GM23338 (cell line): Measurements from ENCODE around the gene BCL2L15. TPM values are rescaled to one million over a fixed set of nuclear protein-coding genes. Genes with fewer than 3 reads are reported as not detected.

Source experiments
- ATAC-seq: fragments of 200-7000 bp; cut with Tn5 transposase; 3 replicates; pipeline ENCODE4 v1.9.1; 2020
- DNase-seq: peaks from one replicate; pipeline ENCODE4 v3.0.0-alpha.2; 2015; ENCODE audit warnings: low spot score
- H2AFZ ChIP-seq: fragments of 200-600 bp; sonication (generic); 2 replicates; pipeline ENCODE4 v1.8.0; 2016; ENCODE audit warnings: antibody characterized with exemption, mild to moderate bottlenecking, moderate library complexity
- H3F3A ChIP-seq: fragments of 200-600 bp; sonication (generic); replicated peaks from 2 replicates; pipeline ENCODE4 v1.8.0; 2017; ENCODE audit warnings: antibody characterized with exemption, mixed run types, low read depth
- H3K27ac ChIP-seq: fragments of 200-600 bp; sonication (generic); 2 replicates; pipeline ENCODE4 v1.6.1; 2016; ENCODE audit warnings: low read depth
- H3K27me3 ChIP-seq: fragments of 200-600 bp; sonication (generic); 2 replicates; pipeline ENCODE4 v1.8.0; 2016; ENCODE audit warnings: mild to moderate bottlenecking, mixed run types, moderate library complexity; ENCODE audit not compliant: insufficient read depth
- H3K36me3 ChIP-seq: fragments of 200-600 bp; sonication (generic); 2 replicates; pipeline ENCODE4 v1.8.0; 2016; ENCODE audit warnings: mild to moderate bottlenecking; ENCODE audit not compliant: insufficient read depth
- H3K4me1 ChIP-seq: fragments of 200-600 bp; sonication (generic); 2 replicates; pipeline ENCODE4 v1.8.0; 2016; ENCODE audit warnings: mild to moderate bottlenecking, moderate library complexity; ENCODE audit not compliant: insufficient read depth
- H3K4me2 ChIP-seq: fragments of 200-600 bp; sonication (generic); 2 replicates; pipeline ENCODE4 v1.7.1; 2017; ENCODE audit warnings: mixed run types
- H3K4me3 ChIP-seq: fragments of 200-600 bp; sonication (generic); 2 replicates; pipeline ENCODE4 v1.6.1; 2016; ENCODE audit warnings: mixed run types
- H3K79me2 ChIP-seq: fragments of 200-600 bp; sonication (generic); replicated peaks from 2 replicates; pipeline ENCODE4 v1.8.0; 2017; ENCODE audit warnings: mild to moderate bottlenecking; ENCODE audit not compliant: insufficient read depth
- H3K9me2 ChIP-seq: fragments of 200-600 bp; sonication (generic); 2 replicates; pipeline ENCODE4 v1.8.0; 2017; ENCODE audit not compliant: insufficient read depth
- H4K20me1 ChIP-seq: fragments of 200-600 bp; sonication (generic); replicated peaks from 2 replicates; pipeline ENCODE4 v1.8.0; 2017; ENCODE audit warnings: mild to moderate bottlenecking; ENCODE audit not compliant: insufficient read depth
- H3K27ac Mint-ChIP-seq: 2 replicates; pipeline ENCODE4 v1.8.0; 2020; ENCODE audit warnings: inconsistent platforms, mild to moderate bottlenecking, moderate library complexity, mixed read lengths
- H3K27me3 Mint-ChIP-seq: 3 replicates; pipeline ENCODE4 v1.8.0; 2022; ENCODE audit warnings: low read depth, mild to moderate bottlenecking, moderate library complexity, mixed read lengths, inconsistent platforms; ENCODE audit not compliant: insufficient read depth, poor library complexity
- H3K36me3 Mint-ChIP-seq: 3 replicates; pipeline ENCODE4 v1.8.0; 2021; ENCODE audit warnings: low read depth, mild to moderate bottlenecking, inconsistent platforms, moderate library complexity, mixed read lengths
- H3K4me1 Mint-ChIP-seq: 3 replicates; pipeline ENCODE4 v1.8.0; 2020; ENCODE audit warnings: mild to moderate bottlenecking, inconsistent platforms, mixed read lengths
- H3K4me3 Mint-ChIP-seq: 3 replicates; pipeline ENCODE4 v1.8.0; 2021; ENCODE audit warnings: moderate library complexity, mild to moderate bottlenecking, inconsistent platforms, mixed read lengths
- H3K9me3 Mint-ChIP-seq: 3 replicates; pipeline ENCODE4 v1.8.0; 2020; ENCODE audit warnings: moderate library complexity, mild to moderate bottlenecking, inconsistent platforms, mixed read lengths
- CREB1 ChIP-seq: fragments of 250-450 bp; sonication (Bioruptor Pico); IDR thresholded peaks from 2 replicates; pipeline ENCODE4 v1.5.0; 2020; ENCODE audit warnings: low read depth, mild to moderate bottlenecking, moderate library complexity
- EZH2 ChIP-seq: fragments of 200-600 bp; sonication (generic); IDR thresholded peaks from one replicate; pipeline ENCODE4 v1.8.0; 2017; ENCODE audit warnings: antibody characterized with exemption, mild to moderate bottlenecking, low read depth; ENCODE audit not compliant: unreplicated experiment
- EZH2phosphoT487 ChIP-seq: fragments of 200-600 bp; sonication (generic); IDR thresholded peaks from one replicate; pipeline ENCODE4 v1.8.1; 2018; ENCODE audit warnings: antibody characterized with exemption; ENCODE audit not compliant: unreplicated experiment
- JUNB ChIP-seq: IDR thresholded peaks from one replicate; pipeline ENCODE4 v1.6.1; 2016; ENCODE audit warnings: antibody characterized with exemption; ENCODE audit not compliant: unreplicated experiment
- NANOG ChIP-seq: IDR thresholded peaks from 2 replicates; pipeline ENCODE4 v1.6.1; 2016; ENCODE audit warnings: antibody characterized with exemption, borderline replicate concordance
- POLR2AphosphoS5 ChIP-seq: IDR thresholded peaks from 2 replicates; pipeline ENCODE4 v1.6.1; 2016; ENCODE audit warnings: antibody characterized with exemption, low read depth
- STAT1 ChIP-seq: IDR thresholded peaks from one replicate; pipeline ENCODE4 v1.6.1; 2016; ENCODE audit warnings: antibody characterized with exemption; ENCODE audit not compliant: unreplicated experiment
- ZNF114 ChIP-seq: fragments of 250-450 bp; sonication (Bioruptor Pico); IDR thresholded peaks from 2 replicates; pipeline ENCODE4 v1.5.0; 2020; ENCODE audit warnings: mild to moderate bottlenecking, moderate library complexity
- ZNF331 ChIP-seq: fragments of 250-450 bp; sonication (Bioruptor Pico); IDR thresholded peaks from 2 replicates; pipeline ENCODE4 v1.5.0; 2020; ENCODE audit warnings: low read depth, mild to moderate bottlenecking, moderate library complexity
- polyA plus RNA-seq: library from polyadenylated mRNA; unstranded; fragments of >200 nt; fragmentation: Nextera tagmentation; extraction: Ambion mirVana; gene quantifications from 2 replicates; pipeline ENCODE4 v1.2.1, GENCODE V29; 2016
- total RNA-seq: library from RNA; depleted of rRNA; stranded (reverse); fragments of >200 nt; shearing (Covaris generic); gene quantifications from 2 replicates; pipeline ENCODE4 v1.2.3, GENCODE V29; 2014
- TF ChIP-seq, protein P1 (sequence below): IDR thresholded peaks from one replicate; pipeline ENCODE4 v1.6.1; 2018; ENCODE audit warnings: antibody characterized with exemption; ENCODE audit not compliant: unreplicated experiment
- TF ChIP-seq, protein P2 (sequence below): IDR thresholded peaks from 2 replicates; pipeline ENCODE4 v1.6.1; 2016; ENCODE audit warnings: antibody characterized with exemption
- TF ChIP-seq, protein P3 (sequence below): fragments of 250-450 bp; sonication (Bioruptor Pico); IDR thresholded peaks from 2 replicates; pipeline ENCODE4 v1.5.0; 2020; ENCODE audit warnings: mild to moderate bottlenecking, moderate library complexity
- TF ChIP-seq, protein P4 (sequence below), 2 experiments: fragments of 200-600 bp in 1 of 2; sonication (generic) in 1 of 2; conservative IDR thresholded peaks; 2 replicates each; pipeline versions ENCODE4 v1.5.1 to v1.6.1; 2016 to 2017; ENCODE audit warnings: antibody characterized with exemption in 2 of 2, low read depth in 2 of 2, mild to moderate bottlenecking in 2 of 2, moderate library complexity in 1 of 2

The BCL2L15 gene
- total and polyA plus RNA-seq, 2 experiments from 2014 or later = not detected

DNA sequence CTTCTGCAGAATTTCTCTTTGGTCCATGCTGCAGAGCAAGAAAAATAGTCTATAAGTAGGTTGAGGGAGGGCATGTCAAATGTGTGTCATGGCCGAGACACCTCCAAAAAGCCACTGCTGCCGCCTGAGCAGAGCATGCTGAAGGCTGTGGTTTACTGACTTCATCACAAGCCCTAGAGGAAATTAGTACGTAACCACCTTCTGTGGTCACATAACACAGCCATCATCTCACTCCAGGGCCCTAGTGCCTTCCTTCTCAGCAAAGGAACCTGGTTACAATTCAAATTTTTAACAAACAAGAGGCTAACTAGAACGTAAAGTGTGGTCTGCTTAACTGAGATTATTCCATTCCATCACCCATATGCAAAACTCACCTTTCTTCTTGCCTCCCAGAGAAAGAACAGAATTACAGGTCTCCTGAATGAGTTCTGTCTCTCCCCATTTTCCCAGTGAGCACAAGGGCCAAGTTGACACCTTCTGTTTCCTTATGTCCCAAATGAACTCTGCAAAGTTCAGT lies 15.7 kb downstream of the BCL2L15 start, which contains the start of gene PTPN22:
Gene PTPN22 (minus strand): TSS at position 116 of the 517 bp plus-strand sequence.
- Histone ChIP-seq H3K4me1 (no peaks in the 10 kb centered on the region), H3K79me2 (no peaks in the 10 kb centered on the region), H3K27ac (no peak within 1 kb of the TSS), H3K36me3 (no peaks in the 10 kb centered on the region), H3K9me2 (no peaks in the 10 kb centered on the region; the same call in 1 of the 2 replicates), H3F3A (no peaks in the 10 kb centered on the region), H3K4me2 (no peak within 1 kb of the TSS), H4K20me1 (no peaks in the 10 kb centered on the region), H2AFZ (peak within 1 kb of the TSS; percentile 48), H3K4me3 (no peak within 1 kb of the TSS), H3K27me3 (no peaks in the 10 kb centered on the region)
- TF ChIP-seq, protein P1, sequence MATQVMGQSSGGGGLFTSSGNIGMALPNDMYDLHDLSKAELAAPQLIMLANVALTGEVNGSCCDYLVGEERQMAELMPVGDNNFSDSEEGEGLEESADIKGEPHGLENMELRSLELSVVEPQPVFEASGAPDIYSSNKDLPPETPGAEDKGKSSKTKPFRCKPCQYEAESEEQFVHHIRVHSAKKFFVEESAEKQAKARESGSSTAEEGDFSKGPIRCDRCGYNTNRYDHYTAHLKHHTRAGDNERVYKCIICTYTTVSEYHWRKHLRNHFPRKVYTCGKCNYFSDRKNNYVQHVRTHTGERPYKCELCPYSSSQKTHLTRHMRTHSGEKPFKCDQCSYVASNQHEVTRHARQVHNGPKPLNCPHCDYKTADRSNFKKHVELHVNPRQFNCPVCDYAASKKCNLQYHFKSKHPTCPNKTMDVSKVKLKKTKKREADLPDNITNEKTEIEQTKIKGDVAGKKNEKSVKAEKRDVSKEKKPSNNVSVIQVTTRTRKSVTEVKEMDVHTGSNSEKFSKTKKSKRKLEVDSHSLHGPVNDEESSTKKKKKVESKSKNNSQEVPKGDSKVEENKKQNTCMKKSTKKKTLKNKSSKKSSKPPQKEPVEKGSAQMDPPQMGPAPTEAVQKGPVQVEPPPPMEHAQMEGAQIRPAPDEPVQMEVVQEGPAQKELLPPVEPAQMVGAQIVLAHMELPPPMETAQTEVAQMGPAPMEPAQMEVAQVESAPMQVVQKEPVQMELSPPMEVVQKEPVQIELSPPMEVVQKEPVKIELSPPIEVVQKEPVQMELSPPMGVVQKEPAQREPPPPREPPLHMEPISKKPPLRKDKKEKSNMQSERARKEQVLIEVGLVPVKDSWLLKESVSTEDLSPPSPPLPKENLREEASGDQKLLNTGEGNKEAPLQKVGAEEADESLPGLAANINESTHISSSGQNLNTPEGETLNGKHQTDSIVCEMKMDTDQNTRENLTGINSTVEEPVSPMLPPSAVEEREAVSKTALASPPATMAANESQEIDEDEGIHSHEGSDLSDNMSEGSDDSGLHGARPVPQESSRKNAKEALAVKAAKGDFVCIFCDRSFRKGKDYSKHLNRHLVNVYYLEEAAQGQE = no peak
- TF ChIP-seq ZNF331 (CRISPR knock-in tag) = no peak
- TF ChIP-seq, protein P2, sequence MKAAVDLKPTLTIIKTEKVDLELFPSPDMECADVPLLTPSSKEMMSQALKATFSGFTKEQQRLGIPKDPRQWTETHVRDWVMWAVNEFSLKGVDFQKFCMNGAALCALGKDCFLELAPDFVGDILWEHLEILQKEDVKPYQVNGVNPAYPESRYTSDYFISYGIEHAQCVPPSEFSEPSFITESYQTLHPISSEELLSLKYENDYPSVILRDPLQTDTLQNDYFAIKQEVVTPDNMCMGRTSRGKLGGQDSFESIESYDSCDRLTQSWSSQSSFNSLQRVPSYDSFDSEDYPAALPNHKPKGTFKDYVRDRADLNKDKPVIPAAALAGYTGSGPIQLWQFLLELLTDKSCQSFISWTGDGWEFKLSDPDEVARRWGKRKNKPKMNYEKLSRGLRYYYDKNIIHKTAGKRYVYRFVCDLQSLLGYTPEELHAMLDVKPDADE = no peak
- no peak for TF ChIP-seq NANOG
- TF ChIP-seq ZNF114 (CRISPR knock-in tag) = no peak
- TF ChIP-seq, protein P3, sequence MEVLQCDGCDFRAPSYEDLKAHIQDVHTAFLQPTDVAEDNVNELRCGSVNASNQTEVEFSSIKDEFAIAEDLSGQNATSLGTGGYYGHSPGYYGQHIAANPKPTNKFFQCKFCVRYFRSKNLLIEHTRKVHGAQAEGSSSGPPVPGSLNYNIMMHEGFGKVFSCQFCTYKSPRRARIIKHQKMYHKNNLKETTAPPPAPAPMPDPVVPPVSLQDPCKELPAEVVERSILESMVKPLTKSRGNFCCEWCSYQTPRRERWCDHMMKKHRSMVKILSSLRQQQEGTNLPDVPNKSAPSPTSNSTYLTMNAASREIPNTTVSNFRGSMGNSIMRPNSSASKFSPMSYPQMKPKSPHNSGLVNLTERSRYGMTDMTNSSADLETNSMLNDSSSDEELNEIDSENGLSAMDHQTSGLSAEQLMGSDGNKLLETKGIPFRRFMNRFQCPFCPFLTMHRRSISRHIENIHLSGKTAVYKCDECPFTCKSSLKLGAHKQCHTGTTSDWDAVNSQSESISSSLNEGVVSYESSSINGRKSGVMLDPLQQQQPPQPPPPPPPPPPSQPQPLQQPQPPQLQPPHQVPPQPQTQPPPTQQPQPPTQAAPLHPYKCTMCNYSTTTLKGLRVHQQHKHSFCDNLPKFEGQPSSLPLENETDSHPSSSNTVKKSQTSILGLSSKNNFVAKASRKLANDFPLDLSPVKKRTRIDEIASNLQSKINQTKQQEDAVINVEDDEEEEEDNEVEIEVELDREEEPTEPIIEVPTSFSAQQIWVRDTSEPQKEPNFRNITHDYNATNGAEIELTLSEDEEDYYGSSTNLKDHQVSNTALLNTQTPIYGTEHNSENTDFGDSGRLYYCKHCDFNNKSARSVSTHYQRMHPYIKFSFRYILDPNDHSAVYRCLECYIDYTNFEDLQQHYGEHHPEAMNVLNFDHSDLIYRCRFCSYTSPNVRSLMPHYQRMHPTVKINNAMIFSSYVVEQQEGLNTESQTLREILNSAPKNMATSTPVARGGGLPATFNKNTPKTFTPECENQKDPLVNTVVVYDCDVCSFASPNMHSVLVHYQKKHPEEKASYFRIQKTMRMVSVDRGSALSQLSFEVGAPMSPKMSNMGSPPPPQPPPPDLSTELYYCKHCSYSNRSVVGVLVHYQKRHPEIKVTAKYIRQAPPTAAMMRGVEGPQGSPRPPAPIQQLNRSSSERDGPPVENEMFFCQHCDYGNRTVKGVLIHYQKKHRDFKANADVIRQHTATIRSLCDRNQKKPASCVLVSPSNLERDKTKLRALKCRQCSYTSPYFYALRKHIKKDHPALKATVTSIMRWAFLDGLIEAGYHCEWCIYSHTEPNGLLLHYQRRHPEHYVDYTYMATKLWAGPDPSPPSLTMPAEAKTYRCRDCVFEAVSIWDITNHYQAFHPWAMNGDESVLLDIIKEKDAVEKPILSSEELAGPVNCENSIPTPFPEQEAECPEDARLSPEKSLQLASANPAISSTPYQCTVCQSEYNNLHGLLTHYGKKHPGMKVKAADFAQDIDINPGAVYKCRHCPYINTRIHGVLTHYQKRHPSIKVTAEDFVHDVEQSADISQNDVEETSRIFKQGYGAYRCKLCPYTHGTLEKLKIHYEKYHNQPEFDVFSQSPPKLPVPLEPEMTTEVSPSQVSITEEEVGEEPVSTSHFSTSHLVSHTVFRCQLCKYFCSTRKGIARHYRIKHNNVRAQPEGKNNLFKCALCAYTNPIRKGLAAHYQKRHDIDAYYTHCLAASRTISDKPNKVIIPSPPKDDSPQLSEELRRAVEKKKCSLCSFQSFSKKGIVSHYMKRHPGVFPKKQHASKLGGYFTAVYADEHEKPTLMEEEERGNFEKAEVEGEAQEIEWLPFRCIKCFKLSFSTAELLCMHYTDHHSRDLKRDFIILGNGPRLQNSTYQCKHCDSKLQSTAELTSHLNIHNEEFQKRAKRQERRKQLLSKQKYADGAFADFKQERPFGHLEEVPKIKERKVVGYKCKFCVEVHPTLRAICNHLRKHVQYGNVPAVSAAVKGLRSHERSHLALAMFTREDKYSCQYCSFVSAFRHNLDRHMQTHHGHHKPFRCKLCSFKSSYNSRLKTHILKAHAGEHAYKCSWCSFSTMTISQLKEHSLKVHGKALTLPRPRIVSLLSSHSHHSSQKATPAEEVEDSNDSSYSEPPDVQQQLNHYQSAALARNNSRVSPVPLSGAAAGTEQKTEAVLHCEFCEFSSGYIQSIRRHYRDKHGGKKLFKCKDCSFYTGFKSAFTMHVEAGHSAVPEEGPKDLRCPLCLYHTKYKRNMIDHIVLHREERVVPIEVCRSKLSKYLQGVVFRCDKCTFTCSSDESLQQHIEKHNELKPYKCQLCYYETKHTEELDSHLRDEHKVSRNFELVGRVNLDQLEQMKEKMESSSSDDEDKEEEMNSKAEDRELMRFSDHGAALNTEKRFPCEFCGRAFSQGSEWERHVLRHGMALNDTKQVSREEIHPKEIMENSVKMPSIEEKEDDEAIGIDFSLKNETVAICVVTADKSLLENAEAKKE (CRISPR knock-in tag) = no peak
- TF ChIP-seq EZH2phosphoT487 = no peak
- no peak for TF ChIP-seq STAT1
- TF ChIP-seq, protein P4, sequence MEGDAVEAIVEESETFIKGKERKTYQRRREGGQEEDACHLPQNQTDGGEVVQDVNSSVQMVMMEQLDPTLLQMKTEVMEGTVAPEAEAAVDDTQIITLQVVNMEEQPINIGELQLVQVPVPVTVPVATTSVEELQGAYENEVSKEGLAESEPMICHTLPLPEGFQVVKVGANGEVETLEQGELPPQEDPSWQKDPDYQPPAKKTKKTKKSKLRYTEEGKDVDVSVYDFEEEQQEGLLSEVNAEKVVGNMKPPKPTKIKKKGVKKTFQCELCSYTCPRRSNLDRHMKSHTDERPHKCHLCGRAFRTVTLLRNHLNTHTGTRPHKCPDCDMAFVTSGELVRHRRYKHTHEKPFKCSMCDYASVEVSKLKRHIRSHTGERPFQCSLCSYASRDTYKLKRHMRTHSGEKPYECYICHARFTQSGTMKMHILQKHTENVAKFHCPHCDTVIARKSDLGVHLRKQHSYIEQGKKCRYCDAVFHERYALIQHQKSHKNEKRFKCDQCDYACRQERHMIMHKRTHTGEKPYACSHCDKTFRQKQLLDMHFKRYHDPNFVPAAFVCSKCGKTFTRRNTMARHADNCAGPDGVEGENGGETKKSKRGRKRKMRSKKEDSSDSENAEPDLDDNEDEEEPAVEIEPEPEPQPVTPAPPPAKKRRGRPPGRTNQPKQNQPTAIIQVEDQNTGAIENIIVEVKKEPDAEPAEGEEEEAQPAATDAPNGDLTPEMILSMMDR (conservative IDR thresholded peaks at IDR 0.05; ENCODE audit: low read depth in 2 of 2) = no peak
- TF ChIP-seq EZH2 = no peak
- no peak for TF ChIP-seq CREB1
- no peak for TF ChIP-seq JUNB
- no peak for TF ChIP-seq POLR2AphosphoS5
- no peaks in the 10 kb centered on the region for H3K36me3 Mint-ChIP-seq
- H3K27me3 Mint-ChIP-seq = no peaks in the 10 kb centered on the region
- H3K27ac Mint-ChIP-seq = no peak within 1 kb of the TSS
- no peak within 1 kb of the TSS for H3K4me3 Mint-ChIP-seq
- peaks cover 5% of the 10 kb centered on the region; the same call in 2 of the 3 replicates for H3K4me1 Mint-ChIP-seq
- DNase-seq = no peak
- ATAC-seq = peak; percentile 47
- no peaks in the 10 kb centered on the region for H3K9me3 Mint-ChIP-seq
